ENCODE results near the gene CD55.

The CD55 gene, protein sequence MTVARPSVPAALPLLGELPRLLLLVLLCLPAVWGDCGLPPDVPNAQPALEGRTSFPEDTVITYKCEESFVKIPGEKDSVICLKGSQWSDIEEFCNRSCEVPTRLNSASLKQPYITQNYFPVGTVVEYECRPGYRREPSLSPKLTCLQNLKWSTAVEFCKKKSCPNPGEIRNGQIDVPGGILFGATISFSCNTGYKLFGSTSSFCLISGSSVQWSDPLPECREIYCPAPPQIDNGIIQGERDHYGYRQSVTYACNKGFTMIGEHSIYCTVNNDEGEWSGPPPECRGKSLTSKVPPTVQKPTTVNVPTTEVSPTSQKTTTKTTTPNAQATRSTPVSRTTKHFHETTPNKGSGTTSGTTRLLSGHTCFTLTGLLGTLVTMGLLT

DNA sequence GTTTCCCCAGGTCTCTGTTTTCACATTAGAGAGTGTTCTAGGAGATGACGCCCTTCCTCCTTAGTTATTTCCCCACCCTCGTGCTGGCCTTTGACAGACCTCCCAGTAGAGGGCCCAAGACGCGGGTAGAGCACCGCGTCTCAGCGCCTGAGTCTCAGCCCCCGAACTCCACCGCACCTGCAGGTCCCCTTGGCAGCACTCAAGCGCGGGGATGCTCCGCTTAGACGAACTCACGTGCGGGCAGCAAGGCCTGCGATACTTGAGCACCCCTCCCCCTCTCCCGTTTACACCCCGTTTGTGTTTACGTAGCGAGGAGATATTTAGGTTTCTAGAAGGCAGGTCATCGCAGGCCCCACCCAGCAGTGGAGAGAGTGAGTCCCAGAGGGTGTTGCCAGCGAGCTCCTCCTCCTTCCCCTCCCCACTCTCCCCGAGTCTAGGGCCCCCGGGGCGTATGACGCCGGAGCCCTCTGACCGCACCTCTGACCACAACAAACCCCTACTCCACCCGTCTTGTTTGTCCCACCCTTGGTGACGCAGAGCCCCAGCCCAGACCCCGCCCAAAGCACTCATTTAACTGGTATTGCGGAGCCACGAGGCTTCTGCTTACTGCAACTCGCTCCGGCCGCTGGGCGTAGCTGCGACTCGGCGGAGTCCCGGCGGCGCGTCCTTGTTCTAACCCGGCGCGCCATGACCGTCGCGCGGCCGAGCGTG is at the start of gene CD55:
Gene CD55, plus strand, starts transcription at position 600 of the 711 bp plus-strand sequence. Its CDS starts 88 bp downstream, at position 688.
- DNase-seq, result peak in 57 of 58 donors; percentile 31 to 90 (median 77)

DNA sequence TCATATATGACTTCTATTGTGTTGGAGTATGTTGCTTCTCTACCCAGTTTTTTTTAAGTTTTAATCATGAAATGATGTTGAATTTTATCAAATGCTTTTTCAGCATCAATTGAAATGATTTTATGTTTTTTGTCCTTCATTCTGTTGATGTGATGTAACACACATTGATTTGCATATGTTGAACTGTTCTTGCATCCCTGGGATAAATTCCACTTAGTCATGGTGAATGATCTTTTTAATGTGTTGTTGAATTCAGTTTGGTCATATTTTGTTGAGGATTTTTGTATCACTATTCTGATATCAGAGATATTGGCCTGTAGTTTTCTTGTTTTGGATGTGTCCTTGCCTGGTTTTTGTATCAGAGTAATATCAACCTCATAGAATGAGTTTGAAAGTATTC is 46.6 kb upstream of the CD55 start:
- DNase-seq, result no peak

DNA sequence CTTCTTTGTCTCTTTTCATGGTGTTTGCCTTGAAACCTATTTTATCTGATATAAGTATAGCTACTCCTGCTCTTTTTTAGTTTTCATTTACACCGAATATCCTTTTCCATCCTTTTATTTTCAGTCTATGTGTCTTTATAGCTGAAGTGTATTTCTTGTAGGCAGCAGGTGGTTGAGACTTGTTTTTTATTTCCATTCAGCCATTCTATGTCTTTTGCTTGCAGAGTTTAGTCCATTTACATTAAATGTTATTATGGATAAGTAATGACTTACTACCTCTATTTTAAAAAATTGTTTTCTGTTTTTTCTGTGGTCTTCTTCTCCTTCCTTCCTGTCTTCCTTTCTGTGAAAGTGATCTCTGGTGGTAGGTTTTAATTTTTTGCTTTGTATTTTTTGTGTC is 45.0 kb upstream of the CD55 start:
- no peak for DNase-seq

DNA sequence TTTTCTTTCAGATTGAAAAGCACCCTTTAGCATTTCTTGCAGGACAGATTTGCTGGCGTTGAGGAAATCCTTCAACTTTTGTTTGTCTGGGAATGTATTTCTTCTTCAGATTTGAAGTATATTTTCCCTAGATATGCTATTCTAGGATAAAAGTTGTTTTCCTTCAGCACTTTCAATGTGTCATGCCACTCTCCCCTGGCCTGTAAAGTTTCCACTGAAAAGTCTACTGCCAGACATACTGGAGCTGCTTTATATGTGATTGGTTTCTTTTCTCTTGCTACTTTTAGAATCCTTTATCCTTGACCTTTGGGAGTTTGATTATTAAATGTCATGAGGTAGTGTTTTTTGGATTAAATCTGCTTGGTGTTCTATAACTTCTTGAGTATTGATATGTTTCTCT is 44.2 kb upstream of the CD55 start:
- no peak for DNase-seq

DNA sequence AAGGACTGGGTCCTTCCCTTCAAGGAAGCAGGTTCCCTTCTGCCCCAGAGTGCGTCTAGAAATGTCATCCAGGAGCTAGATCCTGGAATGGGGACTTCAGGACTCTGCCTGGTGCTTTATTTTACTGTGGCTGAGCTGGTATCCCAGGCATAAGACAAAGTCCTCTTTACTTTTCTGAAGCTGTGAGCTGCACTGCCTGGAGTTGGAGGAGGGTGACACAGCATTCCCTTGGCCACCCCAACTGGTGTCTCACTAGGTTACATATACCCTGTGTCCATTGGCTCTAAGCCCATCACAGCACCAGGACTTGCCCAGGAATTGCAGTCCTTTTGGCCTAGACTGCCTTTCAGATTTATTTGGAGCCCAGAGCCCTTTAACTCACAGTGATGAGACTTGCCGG is 41.8 kb upstream of the CD55 start:
- no peak for DNase-seq

DNA sequence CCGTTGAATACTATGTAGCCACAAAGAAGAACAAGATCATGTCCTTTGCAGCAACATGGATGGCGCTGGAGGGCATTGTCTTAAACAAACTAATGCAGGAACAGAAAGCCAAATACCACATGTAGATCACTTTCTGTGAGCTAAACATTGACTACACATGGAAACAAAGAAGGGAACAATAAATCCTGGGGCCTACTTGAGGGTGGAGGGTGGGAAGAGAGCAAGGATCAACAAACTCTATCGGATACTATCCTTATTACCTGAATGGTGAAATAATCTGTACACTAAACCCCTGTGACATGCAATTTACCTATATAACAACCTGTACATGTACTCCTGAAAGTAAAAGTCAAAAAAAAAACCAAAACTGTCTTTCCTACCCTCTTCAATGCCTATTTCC is 40.8 kb upstream of the CD55 start:
- no peak for DNase-seq

DNA sequence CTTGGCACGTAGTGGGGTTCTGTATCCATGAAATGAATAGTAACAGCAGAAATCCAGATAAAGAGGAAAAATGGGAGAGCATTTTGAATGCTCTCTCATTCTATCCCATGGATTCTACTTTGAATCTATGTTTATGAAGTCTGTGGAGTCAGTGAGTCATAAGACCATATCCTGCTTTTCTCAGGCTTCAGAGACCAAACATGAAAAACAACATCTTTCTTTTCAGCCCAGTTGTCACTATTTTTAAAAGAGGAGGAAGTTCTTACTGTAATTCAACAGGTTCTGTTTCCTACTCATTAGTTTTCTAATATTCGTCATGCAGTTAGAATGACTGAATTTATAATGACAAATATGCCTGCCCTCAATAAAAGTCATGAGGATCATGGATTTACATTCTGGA is 39.4 kb upstream of the CD55 start:
- DNase-seq, result no peak

DNA sequence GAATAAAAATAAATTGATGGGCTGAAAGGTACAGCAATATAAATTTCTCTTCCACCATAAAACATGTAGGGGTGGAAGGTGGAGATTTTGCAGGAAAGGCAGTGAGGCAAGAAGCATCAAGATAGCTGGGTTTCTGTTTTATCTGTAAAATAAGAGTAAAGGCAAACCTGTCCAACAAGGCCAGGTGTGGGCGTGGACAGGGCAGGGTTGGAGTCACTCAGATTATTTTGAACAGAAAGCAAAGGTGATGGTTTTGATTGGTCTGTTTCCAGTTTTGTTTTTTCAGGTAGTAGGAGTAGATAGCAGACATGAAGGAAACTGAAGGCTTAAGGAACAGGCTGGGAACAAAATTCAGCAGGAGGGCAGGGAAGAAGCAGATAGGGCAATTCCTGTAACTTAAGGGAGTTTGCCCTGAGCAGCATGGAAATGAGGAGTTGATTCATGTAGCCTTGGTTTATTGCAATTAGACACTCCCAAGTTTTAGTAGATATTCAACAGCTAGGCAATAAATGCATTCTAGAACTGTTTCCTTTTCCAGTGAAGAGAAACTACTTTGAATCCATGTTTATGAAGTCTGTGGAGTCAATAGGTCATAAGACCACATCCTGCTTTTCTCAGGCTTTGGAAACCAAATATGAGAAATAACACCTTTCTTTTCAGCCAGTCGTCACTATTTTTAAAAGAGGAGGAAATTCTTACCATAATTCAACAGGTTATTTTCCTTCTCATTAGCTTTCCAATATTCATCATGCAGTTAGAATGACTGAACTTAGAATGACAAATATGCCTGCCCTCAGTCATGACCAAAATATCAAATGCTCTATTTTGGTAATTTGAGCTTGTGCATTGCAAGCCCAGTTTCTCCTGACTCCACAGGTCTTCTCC is 38.7 kb upstream of the CD55 start:
- no peak for DNase-seq

DNA sequence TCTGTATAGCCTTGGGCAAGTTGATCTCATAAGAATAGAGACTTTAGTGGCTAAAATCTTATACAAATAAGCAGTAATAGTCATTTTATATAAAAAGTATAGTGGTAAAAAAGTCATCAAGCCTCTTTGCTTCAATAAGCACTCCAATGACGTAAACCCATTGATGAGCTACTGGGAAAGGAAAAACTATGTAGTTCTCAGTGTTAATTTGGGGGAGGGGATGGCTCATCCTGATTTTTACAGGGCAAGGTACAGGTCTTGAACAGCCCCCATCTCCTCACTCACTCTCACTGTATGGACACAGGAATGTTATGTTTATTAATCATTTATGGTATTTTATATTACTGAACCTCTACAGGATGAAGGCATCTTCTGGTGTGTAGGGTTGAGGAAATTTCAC is 38.1 kb upstream of the CD55 start:
- DNase-seq, result no peak

DNA sequence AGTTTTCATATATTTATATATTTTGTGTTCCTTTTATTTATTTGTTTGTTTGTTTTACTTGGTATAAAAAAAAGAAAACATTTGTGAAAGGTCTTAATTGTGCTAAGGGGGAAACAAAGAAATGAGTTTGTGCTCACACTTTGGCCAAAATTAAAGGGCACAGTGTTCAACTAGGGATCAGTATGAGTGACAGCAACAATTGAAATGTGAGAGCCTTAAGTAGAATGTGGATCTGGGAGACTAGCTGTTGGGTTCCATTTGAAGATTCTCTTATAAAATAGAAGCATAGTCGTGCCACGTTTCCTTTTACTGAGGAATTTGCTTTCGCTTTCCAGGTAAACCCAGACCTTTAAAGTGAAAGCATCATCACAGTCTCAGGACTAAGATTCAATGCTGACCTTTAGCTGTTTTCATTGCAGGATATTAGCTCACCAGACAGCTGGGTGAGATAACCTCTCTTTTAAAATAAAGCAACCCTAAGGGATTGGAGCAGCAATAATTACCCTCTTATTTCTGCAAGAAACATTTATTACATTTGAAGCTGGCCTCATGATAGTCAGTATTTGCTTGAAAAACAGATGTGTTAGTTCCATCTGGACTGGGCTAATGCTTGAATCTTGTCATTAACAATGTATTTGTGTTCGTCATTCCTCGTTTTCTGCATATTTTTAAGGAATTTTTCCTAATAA is 37.1 kb upstream of the CD55 start:
- no peak for DNase-seq

DNA sequence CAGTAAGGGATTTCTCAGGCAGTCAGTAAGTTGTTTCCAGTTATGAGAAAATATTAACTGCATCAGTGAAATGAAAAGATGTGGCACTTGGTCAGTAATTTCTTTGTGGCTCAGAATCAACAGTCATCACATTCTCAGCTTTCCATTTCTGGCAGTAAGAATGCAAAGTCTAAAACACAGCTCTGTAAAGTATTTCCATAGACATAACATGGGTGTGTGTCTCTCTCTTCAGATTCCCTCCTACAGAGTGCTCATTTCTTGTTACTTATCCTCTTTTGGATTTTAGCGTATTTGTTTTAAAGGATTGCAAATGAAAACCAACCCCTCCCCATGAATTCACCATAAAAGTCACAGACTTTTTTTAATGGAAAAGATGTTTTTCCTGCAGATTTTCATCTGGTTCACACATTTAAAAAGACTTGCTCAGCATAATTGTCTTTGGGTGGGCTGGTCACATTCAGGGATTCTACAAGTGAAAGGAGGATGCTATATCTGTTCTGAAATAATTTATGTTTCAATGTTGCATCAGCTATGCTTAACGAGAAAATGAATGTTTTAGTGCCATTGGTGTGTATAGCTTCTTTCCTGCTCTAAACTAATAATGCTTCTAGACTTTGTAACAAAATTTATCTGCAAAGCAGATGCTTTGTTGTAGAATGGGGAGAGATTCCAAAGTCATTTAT is 34.6 kb upstream of the CD55 start:
- DNase-seq, result no peak

DNA sequence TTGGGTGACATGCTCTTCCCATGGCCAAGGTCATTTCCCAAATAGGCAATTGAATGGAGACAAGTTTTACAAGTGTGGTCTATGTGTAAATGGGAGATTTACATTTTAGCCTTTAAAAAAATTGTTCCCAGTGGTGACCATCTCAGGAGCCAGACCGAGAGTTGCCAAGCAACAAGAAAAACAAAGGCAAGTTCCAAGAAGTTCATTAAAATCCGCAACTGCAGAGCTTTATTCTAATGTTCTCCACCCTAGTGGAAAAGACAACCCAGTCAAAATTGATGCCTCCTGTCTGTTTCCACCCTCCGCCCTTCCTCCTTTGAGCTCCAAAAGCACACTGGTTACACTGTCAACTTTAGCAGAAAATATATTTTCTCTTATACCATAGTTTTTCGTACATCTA is 33.2 kb upstream of the CD55 start:
- DNase-seq, result no peak

DNA sequence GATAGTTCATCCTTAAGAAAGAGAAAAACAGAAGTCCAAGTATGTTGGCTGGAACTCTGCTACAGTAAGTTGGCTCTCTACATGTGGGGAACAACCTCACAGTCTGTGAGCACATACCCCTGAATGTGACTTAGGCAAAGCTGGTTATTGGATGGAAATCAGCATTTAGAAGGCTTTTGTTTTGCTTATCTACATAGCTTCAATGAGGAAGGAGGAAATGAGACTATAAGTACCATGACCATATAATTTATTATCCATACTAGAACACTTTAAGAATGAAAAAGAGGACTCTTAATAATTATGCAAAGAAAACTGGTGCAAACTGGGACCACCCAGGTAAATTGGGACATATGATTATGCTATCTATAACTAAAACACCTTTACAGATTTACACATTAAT is 31.7 kb upstream of the CD55 start:
- DNase-seq, result no peak

DNA sequence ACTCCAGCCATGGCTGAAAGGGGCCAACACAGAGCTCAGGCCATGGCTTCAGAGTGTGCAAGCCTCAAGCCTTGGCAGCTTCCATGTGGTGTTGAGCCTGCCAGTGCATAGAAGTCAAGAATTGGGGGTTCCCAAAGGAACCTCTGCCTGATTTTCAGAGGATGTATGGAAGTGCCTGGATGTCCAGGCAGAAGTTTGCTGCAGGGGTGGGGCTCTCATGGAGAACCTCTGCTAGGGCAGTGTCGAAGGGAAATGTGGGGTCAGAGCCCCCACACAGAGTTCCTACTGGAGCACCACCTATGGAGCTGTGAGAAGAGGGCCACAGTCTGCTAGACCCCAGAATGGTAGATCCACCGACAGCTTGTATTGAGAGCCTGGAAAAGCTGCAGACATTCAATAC is 29.8 kb upstream of the CD55 start:
- DNase-seq, result no peak

DNA sequence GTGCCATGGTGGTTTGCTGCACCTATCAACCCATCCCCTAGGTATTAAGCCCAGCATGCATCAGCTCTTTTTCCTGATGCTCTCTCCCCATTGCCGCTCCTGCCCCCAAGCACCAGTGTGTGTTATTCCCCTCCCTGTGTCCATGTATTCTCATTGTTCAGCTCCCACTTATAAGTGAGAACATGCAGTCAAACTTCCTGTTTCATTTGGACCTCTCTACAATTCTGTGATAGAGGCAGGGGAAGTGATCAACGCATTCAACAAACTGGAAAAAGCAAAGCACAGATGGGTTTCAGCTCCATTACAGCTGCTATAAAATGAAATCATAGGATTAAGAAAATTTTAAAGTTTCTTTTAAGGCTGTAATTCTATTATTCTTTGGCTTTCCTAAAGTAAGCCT is 23.3 kb upstream of the CD55 start:
- DNase-seq, result no peak

DNA sequence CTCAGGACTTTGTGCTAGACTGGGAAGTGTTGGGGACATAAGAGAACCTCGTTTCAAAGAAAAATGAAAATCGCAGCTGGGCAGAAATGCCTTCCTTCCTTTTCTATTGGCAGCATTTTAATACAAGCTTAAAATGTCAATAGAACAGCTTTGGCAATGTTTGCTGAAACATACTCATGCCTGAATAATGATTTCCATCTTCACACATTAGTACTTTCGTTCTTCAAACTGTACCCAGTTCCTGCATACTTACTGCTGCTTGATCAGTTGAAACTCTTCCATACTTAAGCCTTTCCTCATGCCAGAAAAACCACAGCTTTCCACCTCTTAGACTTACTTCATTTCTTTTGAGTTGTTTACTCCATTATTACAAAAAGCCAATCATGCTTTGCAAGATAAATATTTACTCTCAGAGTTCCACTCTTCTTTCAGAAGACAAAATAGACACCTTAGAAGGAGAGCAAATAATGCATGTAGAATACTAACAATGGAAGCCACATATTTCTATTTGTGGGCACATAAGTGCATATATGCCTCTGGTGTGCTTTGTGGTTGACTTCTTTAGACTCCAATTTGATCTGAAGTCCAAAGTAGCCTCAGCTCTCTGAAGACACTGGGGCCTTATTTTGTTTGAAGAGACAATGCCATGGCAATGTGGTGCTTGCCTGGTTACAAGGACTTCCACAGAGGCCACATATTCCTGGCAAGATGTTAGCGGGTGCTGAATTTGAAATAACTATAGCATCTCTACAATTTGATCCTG is 22.7 kb upstream of the CD55 start:
- DNase-seq, result no peak

DNA sequence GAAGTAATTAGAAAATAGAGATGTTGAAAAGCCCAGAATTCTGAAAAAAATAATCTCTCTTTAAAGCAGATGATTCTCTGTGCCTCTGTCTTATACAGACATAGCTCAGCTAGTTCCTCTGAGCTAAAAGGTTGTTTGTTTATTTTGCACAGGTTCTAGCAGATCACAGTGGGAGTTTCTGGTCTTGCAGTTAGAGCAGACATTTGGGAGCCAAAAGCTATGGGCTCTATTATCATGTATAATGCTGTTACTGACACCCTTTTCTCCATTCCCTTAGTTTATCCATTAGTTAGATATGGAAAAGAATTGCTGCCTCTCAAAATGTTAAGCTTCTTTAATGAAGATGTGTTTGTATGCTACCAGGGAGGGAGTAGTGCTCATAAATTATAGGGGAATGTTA is 20.5 kb upstream of the CD55 start:
- no peak for DNase-seq

DNA sequence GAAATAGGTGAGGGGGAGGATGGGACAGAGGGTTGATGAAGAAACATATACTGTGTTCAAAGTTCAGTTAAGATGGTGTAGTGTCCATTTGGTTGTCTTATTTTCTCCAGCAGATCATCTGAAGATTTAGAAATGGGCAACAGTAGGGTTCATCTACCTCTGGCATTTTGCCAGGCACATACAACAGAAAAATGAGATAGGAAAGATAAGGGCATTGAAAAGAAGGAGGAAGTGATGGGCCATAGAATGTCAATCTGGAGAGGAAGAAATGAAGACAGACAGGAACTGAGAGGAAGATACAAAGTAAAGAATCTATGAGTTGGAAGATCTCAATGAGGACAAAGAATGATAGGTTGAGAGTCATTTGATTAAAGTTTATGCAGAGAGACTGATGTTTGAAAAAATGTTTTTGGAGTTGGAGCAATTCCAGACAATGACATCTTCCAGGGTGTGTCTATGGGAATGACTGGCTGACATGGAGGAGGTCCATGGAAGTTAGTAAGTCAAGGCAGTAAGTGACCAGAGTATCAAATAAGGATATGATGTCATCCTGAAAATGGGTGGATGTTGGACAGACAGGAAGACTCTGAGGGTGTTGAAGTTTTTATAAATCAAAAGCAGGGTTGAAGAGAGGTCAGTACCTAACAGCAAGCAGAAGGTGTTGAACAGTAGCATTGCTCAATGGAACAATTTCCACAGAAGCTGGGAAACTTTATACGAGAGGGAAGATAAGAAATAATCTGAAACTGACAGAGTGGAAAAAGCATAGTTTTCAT is 18.7 kb upstream of the CD55 start:
- DNase-seq, result no peak

Measured in anterior cingulate cortex (tissue), 58 donors.